ENCODE results near the gene SMARCAD1. TPM values are rescaled to one million over a fixed set of nuclear protein-coding genes. Genes with fewer than 3 reads are reported as not detected.

Gene SMARCAD1
- polyA plus RNA-seq (2012; rRNA removed), result 10.7 and 15.1 TPM in 2 replicates
- polyA plus RNA-seq (2012; cell fraction: cytosol; rRNA removed), result 14.3 and 17.3 TPM in 2 replicates
- polyA plus RNA-seq (2012; cell fraction: nucleus; rRNA removed), result 9.8 and 30.1 TPM in 2 replicates

GRCh38 chr4:94207469-94208224, at the start of gene SMARCAD1:
Gene SMARCAD1, plus strand, starts transcription at chr4:94207865. Its CDS starts 530 bp downstream, at chr4:94208395.
- Histone ChIP-seq H3K9me2 (no peaks in the 10 kb centered on the region), H3K9me3 (peaks cover 4% of the 10 kb centered on the region; the same call in 1 of the 2 replicates), H3K27ac (ENCODE audit: low read depth in 2 of 2, low read length in 1 of 2) (peak within 1 kb of the TSS; percentile 93 to 94), H3K27me3 (ENCODE audit: insufficient read depth) (no peaks in the 10 kb centered on the region), H3K4me2 (peak within 1 kb of the TSS; percentile 71), H3K4me3 (ENCODE audit: low read depth in 2 of 2, low read length in 1 of 2) (peak within 1 kb of the TSS; percentile 84 to 89), H3K4me1 (ENCODE audit: control insufficient read depth in 1 of 2, insufficient read depth in 2 of 2, low read depth in 1 of 2, low read length in 1 of 2) (peaks cover 0 to 14% of the 10 kb centered on the region in 2 experiments; a peak in 2 of 4 replicates), H3K36me3 (replicated peaks in 1 of 2; ENCODE audit: control insufficient read depth in 1 of 2, insufficient read depth in 2 of 2, low read length in 1 of 2) (peaks cover 28 to 37% of the 10 kb centered on the region in 2 experiments), H3K9ac (peak within 1 kb of the TSS; percentile 99), H3K79me2 (ENCODE audit: insufficient read depth) (peaks cover 49% of the 10 kb centered on the region), H3F3A (replicated peaks; ENCODE audit: insufficient read depth) (no peaks in the 10 kb centered on the region), H2AFZ (ENCODE audit: low read depth) (peak within 1 kb of the TSS; percentile 95), H4K20me1 (ENCODE audit: insufficient read depth) (no peaks in the 10 kb centered on the region)
- DNase-seq, result peak; percentile 84
- ChIA-PET CTCF (interaction anchor here (0.6 kb wide), 1 partner anchor 497 kb away, joined by 3 read pairs; no protein-coding TSS in a partner anchor), POLR2A (interaction anchor here (1.2 kb wide), 1 partner anchor 19 kb away, joined by 5 read pairs; no protein-coding TSS in a partner anchor)
- WGBS (ENCODE audit: low lambda C conversion rate), result under 1% methylated on average over 55 of the region's 57 CpGs
- TF ChIP-seq RFX5 (IDR thresholded peaks at IDR 0.05; ENCODE audit: low read length), result peak; percentile 63; the same call in 1 of the 2 replicates
- no peak for TF ChIP-seq FOXJ3 (CRISPR knock-in tag; IDR thresholded peaks at IDR 0.05)
- no peak for TF ChIP-seq FOXM1 (IDR thresholded peaks at IDR 0.05; ENCODE audit: low read depth)
- TF ChIP-seq POLR2AphosphoS5 (IDR thresholded peaks at IDR 0.05; ENCODE audit: low read depth, low read length), result peak; percentile 81; the same call in 1 of the 2 replicates
- TF ChIP-seq SIN3A (IDR thresholded peaks at IDR 0.05; ENCODE audit: borderline replicate concordance, low read depth, low read length), result 0 out of 2 replicates have a peak, but pooled peaks have one; percentile 30
- peak; percentile 84 for TF ChIP-seq GABPA (IDR thresholded peaks at IDR 0.05; ENCODE audit: low read depth)
- no peak for TF ChIP-seq MEF2A (IDR thresholded peaks at IDR 0.05; ENCODE audit: borderline replicate concordance, low read depth)
- no peak for TF ChIP-seq NFIC (IDR thresholded peaks at IDR 0.05; ENCODE audit: borderline replicate concordance)
- TF ChIP-seq GATA2 (CRISPR knock-in tag; IDR thresholded peaks at IDR 0.05), result no peak
- no peak for TF ChIP-seq EP300 (IDR thresholded peaks at IDR 0.05; ENCODE audit: borderline replicate concordance in 1 of 2, low read depth in 1 of 2, low read length in 1 of 2)
- TF ChIP-seq YY1 (IDR thresholded peaks at IDR 0.05; ENCODE audit: low read depth), result no peak; the same call in 1 of the 2 replicates
- no peak for TF ChIP-seq NRF1 (IDR thresholded peaks at IDR 0.05; ENCODE audit: low read depth, low read length)
- TF ChIP-seq, protein P1, sequence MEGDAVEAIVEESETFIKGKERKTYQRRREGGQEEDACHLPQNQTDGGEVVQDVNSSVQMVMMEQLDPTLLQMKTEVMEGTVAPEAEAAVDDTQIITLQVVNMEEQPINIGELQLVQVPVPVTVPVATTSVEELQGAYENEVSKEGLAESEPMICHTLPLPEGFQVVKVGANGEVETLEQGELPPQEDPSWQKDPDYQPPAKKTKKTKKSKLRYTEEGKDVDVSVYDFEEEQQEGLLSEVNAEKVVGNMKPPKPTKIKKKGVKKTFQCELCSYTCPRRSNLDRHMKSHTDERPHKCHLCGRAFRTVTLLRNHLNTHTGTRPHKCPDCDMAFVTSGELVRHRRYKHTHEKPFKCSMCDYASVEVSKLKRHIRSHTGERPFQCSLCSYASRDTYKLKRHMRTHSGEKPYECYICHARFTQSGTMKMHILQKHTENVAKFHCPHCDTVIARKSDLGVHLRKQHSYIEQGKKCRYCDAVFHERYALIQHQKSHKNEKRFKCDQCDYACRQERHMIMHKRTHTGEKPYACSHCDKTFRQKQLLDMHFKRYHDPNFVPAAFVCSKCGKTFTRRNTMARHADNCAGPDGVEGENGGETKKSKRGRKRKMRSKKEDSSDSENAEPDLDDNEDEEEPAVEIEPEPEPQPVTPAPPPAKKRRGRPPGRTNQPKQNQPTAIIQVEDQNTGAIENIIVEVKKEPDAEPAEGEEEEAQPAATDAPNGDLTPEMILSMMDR (IDR thresholded peaks at IDR 0.05), result no peak
- TF ChIP-seq REST (IDR thresholded peaks at IDR 0.05; ENCODE audit: low read depth, low read length), result peak; percentile 11; the same call in 1 of the 2 replicates
- TF ChIP-seq, protein P2, sequence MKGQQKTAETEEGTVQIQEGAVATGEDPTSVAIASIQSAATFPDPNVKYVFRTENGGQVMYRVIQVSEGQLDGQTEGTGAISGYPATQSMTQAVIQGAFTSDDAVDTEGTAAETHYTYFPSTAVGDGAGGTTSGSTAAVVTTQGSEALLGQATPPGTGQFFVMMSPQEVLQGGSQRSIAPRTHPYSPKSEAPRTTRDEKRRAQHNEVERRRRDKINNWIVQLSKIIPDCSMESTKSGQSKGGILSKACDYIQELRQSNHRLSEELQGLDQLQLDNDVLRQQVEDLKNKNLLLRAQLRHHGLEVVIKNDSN (IDR thresholded peaks at IDR 0.05; ENCODE audit: borderline replicate concordance, low read depth), result no peak
- TF ChIP-seq JUND (IDR thresholded peaks at IDR 0.05), result no peak
- TF ChIP-seq, protein P3, sequence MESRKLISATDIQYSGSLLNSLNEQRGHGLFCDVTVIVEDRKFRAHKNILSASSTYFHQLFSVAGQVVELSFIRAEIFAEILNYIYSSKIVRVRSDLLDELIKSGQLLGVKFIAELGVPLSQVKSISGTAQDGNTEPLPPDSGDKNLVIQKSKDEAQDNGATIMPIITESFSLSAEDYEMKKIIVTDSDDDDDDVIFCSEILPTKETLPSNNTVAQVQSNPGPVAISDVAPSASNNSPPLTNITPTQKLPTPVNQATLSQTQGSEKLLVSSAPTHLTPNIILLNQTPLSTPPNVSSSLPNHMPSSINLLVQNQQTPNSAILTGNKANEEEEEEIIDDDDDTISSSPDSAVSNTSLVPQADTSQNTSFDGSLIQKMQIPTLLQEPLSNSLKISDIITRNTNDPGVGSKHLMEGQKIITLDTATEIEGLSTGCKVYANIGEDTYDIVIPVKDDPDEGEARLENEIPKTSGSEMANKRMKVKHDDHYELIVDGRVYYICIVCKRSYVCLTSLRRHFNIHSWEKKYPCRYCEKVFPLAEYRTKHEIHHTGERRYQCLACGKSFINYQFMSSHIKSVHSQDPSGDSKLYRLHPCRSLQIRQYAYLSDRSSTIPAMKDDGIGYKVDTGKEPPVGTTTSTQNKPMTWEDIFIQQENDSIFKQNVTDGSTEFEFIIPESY (IDR thresholded peaks at IDR 0.05; ENCODE audit: borderline replicate concordance, low read depth), result peak; percentile 97
- TF ChIP-seq IRF3 (IDR thresholded peaks at IDR 0.05; ENCODE audit: low read depth, low read length), result no peak
- TF ChIP-seq RAD21 (IDR thresholded peaks at IDR 0.05; ENCODE audit: low read length), result no peak
- no peak for TF ChIP-seq RXRA (IDR thresholded peaks at IDR 0.05; ENCODE audit: borderline replicate concordance, low read depth)
- TF ChIP-seq TEAD4 (IDR thresholded peaks at IDR 0.05; ENCODE audit: borderline replicate concordance, insufficient read depth), result no peak
- no peak for TF ChIP-seq FOSL2 (IDR thresholded peaks at IDR 0.05; ENCODE audit: borderline replicate concordance, low read depth)
- TF ChIP-seq TAF1 (IDR thresholded peaks at IDR 0.05; ENCODE audit: borderline replicate concordance, low read depth, low read length), result peak; percentile 61
